ENCODE measurements around the gene PFDN1. TPM values are rescaled to one million over a fixed set of nuclear protein-coding genes. Genes with fewer than 3 reads are reported as not detected.

Gene PFDN1
- total and polyA plus RNA-seq, 9 of the 15 experiments (the other 6 are each of a cell fraction or from before 2014, with no cell fraction given) = 45.5 to 215 (median 78.0) TPM

GRCh38 chr5:140216478-140217074 lies 86.3 kb downstream of the PFDN1 start (continued):
- TF ChIP-seq NFIC (IDR thresholded peaks at IDR 0.05) (no peak), SNIP1 (IDR thresholded peaks at IDR 0.05; ENCODE audit: low read depth) (no peak), SMARCC2 (IDR thresholded peaks at IDR 0.05; ENCODE audit: low read depth) (peak; percentile 59; the same call in 1 of the 2 replicates), NR2F6 (CRISPR knock-in tag; IDR thresholded peaks at IDR 0.05) (no peak), TCF3 (CRISPR knock-in tag; IDR thresholded peaks at IDR 0.05) (peak; percentile 82), CEBPG (CRISPR knock-in tag; IDR thresholded peaks at IDR 0.05) (no peak), CEBPG (tag; conservative IDR thresholded peaks at IDR 0.05 in 1 of 2, IDR thresholded peaks at IDR 0.05 in 1 of 2) (no peak), KDM4B (IDR thresholded peaks at IDR 0.05; ENCODE audit: borderline replicate concordance in 2 of 2, low read depth in 1 of 2) (no peak), BRD9 (IDR thresholded peaks at IDR 0.05; ENCODE audit: low read depth, partially characterized antibody) (peak; percentile 30), ZNF766 (CRISPR knock-in tag; conservative IDR thresholded peaks at IDR 0.05) (no peak), ZNF121 (CRISPR knock-in tag; conservative IDR thresholded peaks at IDR 0.05) (no peak), NR2C2 (CRISPR knock-in tag; IDR thresholded peaks at IDR 0.05) (no peak), NR2C2 (tag; IDR thresholded peaks at IDR 0.05) (0 out of 2 replicates have a peak, but pooled peaks have one; percentile 4), ADNP (tag; IDR thresholded peaks at IDR 0.05) (no peak), RAD21 (CRISPR knock-in tag; conservative IDR thresholded peaks at IDR 0.05 in 1 of 2, IDR thresholded peaks at IDR 0.05 in 1 of 2) (no peak), ZEB2 (IDR thresholded peaks at IDR 0.05) (0 out of 2 replicates have a peak, but pooled peaks have one; percentile 37)
- TF ChIP-seq, protein P1, sequence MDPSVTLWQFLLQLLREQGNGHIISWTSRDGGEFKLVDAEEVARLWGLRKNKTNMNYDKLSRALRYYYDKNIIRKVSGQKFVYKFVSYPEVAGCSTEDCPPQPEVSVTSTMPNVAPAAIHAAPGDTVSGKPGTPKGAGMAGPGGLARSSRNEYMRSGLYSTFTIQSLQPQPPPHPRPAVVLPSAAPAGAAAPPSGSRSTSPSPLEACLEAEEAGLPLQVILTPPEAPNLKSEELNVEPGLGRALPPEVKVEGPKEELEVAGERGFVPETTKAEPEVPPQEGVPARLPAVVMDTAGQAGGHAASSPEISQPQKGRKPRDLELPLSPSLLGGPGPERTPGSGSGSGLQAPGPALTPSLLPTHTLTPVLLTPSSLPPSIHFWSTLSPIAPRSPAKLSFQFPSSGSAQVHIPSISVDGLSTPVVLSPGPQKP (CRISPR knock-in tag; IDR thresholded peaks at IDR 0.05) = no peak
- TF ChIP-seq, protein P2, sequence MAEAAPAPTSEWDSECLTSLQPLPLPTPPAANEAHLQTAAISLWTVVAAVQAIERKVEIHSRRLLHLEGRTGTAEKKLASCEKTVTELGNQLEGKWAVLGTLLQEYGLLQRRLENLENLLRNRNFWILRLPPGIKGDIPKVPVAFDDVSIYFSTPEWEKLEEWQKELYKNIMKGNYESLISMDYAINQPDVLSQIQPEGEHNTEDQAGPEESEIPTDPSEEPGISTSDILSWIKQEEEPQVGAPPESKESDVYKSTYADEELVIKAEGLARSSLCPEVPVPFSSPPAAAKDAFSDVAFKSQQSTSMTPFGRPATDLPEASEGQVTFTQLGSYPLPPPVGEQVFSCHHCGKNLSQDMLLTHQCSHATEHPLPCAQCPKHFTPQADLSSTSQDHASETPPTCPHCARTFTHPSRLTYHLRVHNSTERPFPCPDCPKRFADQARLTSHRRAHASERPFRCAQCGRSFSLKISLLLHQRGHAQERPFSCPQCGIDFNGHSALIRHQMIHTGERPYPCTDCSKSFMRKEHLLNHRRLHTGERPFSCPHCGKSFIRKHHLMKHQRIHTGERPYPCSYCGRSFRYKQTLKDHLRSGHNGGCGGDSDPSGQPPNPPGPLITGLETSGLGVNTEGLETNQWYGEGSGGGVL (CRISPR knock-in tag; IDR thresholded peaks at IDR 0.05) = no peak
- TF ChIP-seq, protein P3, sequence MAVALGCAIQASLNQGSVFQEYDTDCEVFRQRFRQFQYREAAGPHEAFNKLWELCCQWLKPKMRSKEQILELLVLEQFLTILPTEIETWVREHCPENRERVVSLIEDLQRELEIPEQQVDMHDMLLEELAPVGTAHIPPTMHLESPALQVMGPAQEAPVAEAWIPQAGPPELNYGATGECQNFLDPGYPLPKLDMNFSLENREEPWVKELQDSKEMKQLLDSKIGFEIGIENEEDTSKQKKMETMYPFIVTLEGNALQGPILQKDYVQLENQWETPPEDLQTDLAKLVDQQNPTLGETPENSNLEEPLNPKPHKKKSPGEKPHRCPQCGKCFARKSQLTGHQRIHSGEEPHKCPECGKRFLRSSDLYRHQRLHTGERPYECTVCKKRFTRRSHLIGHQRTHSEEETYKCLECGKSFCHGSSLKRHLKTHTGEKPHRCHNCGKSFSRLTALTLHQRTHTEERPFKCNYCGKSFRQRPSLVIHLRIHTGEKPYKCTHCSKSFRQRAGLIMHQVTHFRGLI (CRISPR knock-in tag; IDR thresholded peaks at IDR 0.05) = no peak

Data from K562 (cell line).